ENCODE results near the gene CDH23.

DNA sequence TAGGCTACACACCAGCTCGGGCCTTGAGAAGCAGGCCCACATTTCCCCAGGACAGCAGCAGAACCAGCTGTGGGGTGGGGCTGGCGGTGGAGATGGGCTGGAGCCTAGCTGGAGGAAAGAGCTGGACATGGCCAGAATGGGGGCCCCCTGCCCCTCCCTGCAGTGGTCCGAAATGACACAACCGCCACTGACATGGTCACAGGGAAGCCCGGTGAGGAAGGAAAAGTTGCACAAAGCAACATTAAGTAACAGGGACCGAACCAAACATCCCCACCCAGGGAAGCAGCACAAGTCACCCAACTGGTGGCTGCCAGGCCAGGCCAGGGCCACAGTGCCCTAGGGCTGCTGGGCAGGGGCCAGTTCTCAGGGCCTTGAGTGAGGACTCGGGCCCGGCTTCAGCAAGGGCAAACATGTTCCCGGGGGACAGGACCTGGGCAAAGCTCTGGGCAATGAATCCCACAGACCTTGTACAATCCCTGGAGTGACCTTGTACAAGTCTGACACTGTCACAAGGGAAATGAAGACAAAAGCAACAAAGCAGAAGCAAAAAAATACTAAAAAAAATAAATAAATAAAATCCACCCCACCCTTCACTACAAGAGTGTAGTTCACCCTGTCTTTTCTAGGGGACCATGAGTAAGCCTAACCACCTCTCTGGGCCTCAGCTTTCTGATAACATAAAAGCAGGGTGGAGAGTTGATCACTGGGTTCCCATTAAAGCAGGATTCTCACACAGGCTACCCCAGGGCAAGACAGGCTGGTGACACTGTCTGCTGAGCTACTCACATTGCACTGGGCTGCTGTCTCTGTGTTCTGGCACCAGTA, 421.3 kb downstream of the CDH23 start:
- TF ChIP-seq ELF4 (IDR thresholded peaks at IDR 0.05): no peak
- TF ChIP-seq TARDBP (IDR thresholded peaks at IDR 0.05): no peak
- TF ChIP-seq FOXK2 (IDR thresholded peaks at IDR 0.05): no peak
- no peak for TF ChIP-seq NFRKB (IDR thresholded peaks at IDR 0.05)
- no peak for TF ChIP-seq FOXA1 (IDR thresholded peaks at IDR 0.05)
- no peak for TF ChIP-seq SP1 (IDR thresholded peaks at IDR 0.05)
- no peak for TF ChIP-seq CTBP1 (IDR thresholded peaks at IDR 0.05; ENCODE audit: borderline replicate concordance)
- no peak for TF ChIP-seq HDGF (IDR thresholded peaks at IDR 0.05; ENCODE audit: borderline replicate concordance)
- no peak for TF ChIP-seq SUZ12 (IDR thresholded peaks at IDR 0.05)
- TF ChIP-seq, protein P1, sequence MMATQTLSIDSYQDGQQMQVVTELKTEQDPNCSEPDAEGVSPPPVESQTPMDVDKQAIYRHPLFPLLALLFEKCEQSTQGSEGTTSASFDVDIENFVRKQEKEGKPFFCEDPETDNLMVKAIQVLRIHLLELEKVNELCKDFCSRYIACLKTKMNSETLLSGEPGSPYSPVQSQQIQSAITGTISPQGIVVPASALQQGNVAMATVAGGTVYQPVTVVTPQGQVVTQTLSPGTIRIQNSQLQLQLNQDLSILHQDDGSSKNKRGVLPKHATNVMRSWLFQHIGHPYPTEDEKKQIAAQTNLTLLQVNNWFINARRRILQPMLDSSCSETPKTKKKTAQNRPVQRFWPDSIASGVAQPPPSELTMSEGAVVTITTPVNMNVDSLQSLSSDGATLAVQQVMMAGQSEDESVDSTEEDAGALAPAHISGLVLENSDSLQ (IDR thresholded peaks at IDR 0.05): no peak

Measured in HEK293T (cell line).